BLaER1 treated with 17β-estradiol and CSF1 and Interleukin-3, amounts not matched to agents 10 nM and 100 nM (cell line): Measurements from ENCODE around the gene USP24.

ENCODE experiments used
- H3K27ac ChIP-seq, 11 experiments: shearing (Covaris generic); formaldehyde crosslinking; 2 replicates each; pipeline ENCODE4 v1.8.1; 2022
- H3K27me3 ChIP-seq, 11 experiments: shearing (Covaris generic); formaldehyde crosslinking; 2 replicates each; pipeline ENCODE4 v1.8.1; 2022
- H3K36me3 ChIP-seq, 11 experiments: shearing (Covaris generic); formaldehyde crosslinking; 2 replicates each; pipeline ENCODE4 v1.8.1; 2022
- H3K4me1 ChIP-seq, 10 experiments: shearing (Covaris generic); formaldehyde crosslinking; 2 replicates each; pipeline ENCODE4 v1.8.1; 2022
- H3K4me2 ChIP-seq, 11 experiments: shearing (Covaris generic); formaldehyde crosslinking; 2 replicates each; pipeline ENCODE4 v1.8.1; 2022
- H3K4me3 ChIP-seq, 10 experiments: shearing (Covaris generic); formaldehyde crosslinking; 2 replicates each; pipeline ENCODE4 v1.8.1; 2022
- H3K9ac ChIP-seq, 11 experiments: shearing (Covaris generic); formaldehyde crosslinking; 2 replicates each; pipeline ENCODE4 v1.8.1; 2022
- H3K9me3 ChIP-seq, 11 experiments: shearing (Covaris generic); formaldehyde crosslinking; replicated peaks in 1 of 11; 2 replicates each; pipeline ENCODE4 v1.8.1; 2022
- H4K20me1 ChIP-seq, 11 experiments: shearing (Covaris generic); formaldehyde crosslinking; 2 replicates each; pipeline ENCODE4 v1.8.1; 2022
- Cebpa-rat ChIP-seq, 11 experiments: shearing (Covaris generic); IDR thresholded peaks; 2 replicates each; pipeline ENCODE4 v1.8.1; 2022

The USP24 gene

GRCh38 chr1:55063577-55063942, 151.6 kb downstream of the USP24 start:
- no peak overlapping the region for H3K4me2 ChIP-seq
- H3K4me1 ChIP-seq, result no peaks in the 10 kb centered on the region
- no peak overlapping the region for H3K9ac ChIP-seq
- H3K27ac ChIP-seq, result no peak overlapping the region
- TF ChIP-seq Cebpa-rat (IDR thresholded peaks at IDR 0.05), result no peak
- peaks cover 0 to 19% (median 0%) of the 10 kb centered on the region in 11 experiments; a peak in 7 of 22 replicates for H4K20me1 ChIP-seq
- no peaks in the 10 kb centered on the region for H3K27me3 ChIP-seq
- H3K9me3 ChIP-seq, result no peaks in the 10 kb centered on the region
- H3K4me3 ChIP-seq, result no peak overlapping the region
- peaks cover 25 to 31% (median 29%) of the 10 kb centered on the region in 11 experiments for H3K36me3 ChIP-seq

GRCh38 chr1:55062801-55063576, 152.2 kb downstream of the USP24 start:
- H3K9ac ChIP-seq, result no peak overlapping the region
- H3K4me1 ChIP-seq, result no peaks in the 10 kb centered on the region
- no peaks in the 10 kb centered on the region for H3K9me3 ChIP-seq
- no peak overlapping the region for H3K4me2 ChIP-seq
- H4K20me1 ChIP-seq, result peaks cover 0 to 19% (median 0%) of the 10 kb centered on the region in 11 experiments; a peak in 7 of 22 replicates
- H3K36me3 ChIP-seq, result peaks cover 19 to 26% (median 23%) of the 10 kb centered on the region in 11 experiments
- H3K27ac ChIP-seq, result no peak overlapping the region
- no peak for TF ChIP-seq Cebpa-rat (IDR thresholded peaks at IDR 0.05)
- H3K27me3 ChIP-seq, result no peaks in the 10 kb centered on the region
- H3K4me3 ChIP-seq, result no peak overlapping the region

GRCh38 chr1:55061706-55062321, 153.3 kb downstream of the USP24 start:
- no peaks in the 10 kb centered on the region for H3K27me3 ChIP-seq
- H3K27ac ChIP-seq, result no peak overlapping the region
- no peaks in the 10 kb centered on the region for H3K9me3 ChIP-seq
- H4K20me1 ChIP-seq, result peaks cover 0 to 14% (median 0%) of the 10 kb centered on the region in 11 experiments; a peak in 8 of 22 replicates
- H3K9ac ChIP-seq, result no peak overlapping the region
- H3K36me3 ChIP-seq, result peaks cover 7 to 14% (median 11%) of the 10 kb centered on the region in 11 experiments; a peak in 21 of 22 replicates
- H3K4me2 ChIP-seq, result no peak overlapping the region
- no peaks in the 10 kb centered on the region for H3K4me1 ChIP-seq
- no peak for TF ChIP-seq Cebpa-rat (IDR thresholded peaks at IDR 0.05)
- no peak overlapping the region for H3K4me3 ChIP-seq

GRCh38 chr1:55061000-55061705, 154.0 kb downstream of the USP24 start:
- Histone ChIP-seq H3K4me3 (no peak overlapping the region), H3K27ac (no peak overlapping the region), H3K9me3 (no peaks in the 10 kb centered on the region), H3K4me1 (no peaks in the 10 kb centered on the region), H3K36me3 (peaks cover under 1 to 7% (median 5%) of the 10 kb centered on the region in 11 experiments; a peak in 15 of 22 replicates), H3K27me3 (no peaks in the 10 kb centered on the region), H4K20me1 (peaks cover 0 to 14% (median 0%) of the 10 kb centered on the region in 11 experiments; a peak in 8 of 22 replicates), H3K9ac (no peak overlapping the region), H3K4me2 (no peak overlapping the region)
- TF ChIP-seq Cebpa-rat (IDR thresholded peaks at IDR 0.05), result no peak

- no peak for TF ChIP-seq Cebpa-rat (IDR thresholded peaks at IDR 0.05)
- Histone ChIP-seq H3K9me3 (no peaks in the 10 kb centered on the region), H3K27ac (no peak overlapping the region), H3K27me3 (no peaks in the 10 kb centered on the region), H3K4me1 (no peaks in the 10 kb centered on the region), H4K20me1 (peaks cover 0 to 13% (median 0%) of the 10 kb centered on the region in 11 experiments; a peak in 8 of 22 replicates), H3K4me2 (no peak overlapping the region), H3K9ac (no peak overlapping the region), H3K4me3 (no peak overlapping the region), H3K36me3 (no peaks in the 10 kb centered on the region)
These were observed 154.8 kb downstream of the USP24 start for GRCh38 chr1:55060133-55060999.

- Histone ChIP-seq H3K27ac (no peak overlapping the region), H3K36me3 (no peaks in the 10 kb centered on the region)
- TF ChIP-seq Cebpa-rat (IDR thresholded peaks at IDR 0.05), result no peak
These were observed 155.6 kb downstream of the USP24 start for GRCh38 chr1:55059302-55060132.

GRCh38 chr1:55057956-55058298, 157.2 kb downstream of the USP24 start:
- no peaks in the 10 kb centered on the region for H3K27me3 ChIP-seq
- no peaks in the 10 kb centered on the region for H3K4me1 ChIP-seq
- no peak for TF ChIP-seq Cebpa-rat (IDR thresholded peaks at IDR 0.05)
- H3K27ac ChIP-seq, result no peak overlapping the region
- no peak overlapping the region for H3K9ac ChIP-seq
- H4K20me1 ChIP-seq, result no peaks in the 10 kb centered on the region; a peak in 1 of 22 replicates
- H3K4me3 ChIP-seq, result no peak overlapping the region
- no peaks in the 10 kb centered on the region for H3K9me3 ChIP-seq
- H3K36me3 ChIP-seq, result no peaks in the 10 kb centered on the region
- H3K4me2 ChIP-seq, result no peak overlapping the region

More at GRCh38 chr1:55059302-55060132, 155.6 kb downstream of the USP24 start:
- H3K9ac ChIP-seq, result no peak overlapping the region
- no peaks in the 10 kb centered on the region for H3K4me1 ChIP-seq
- no peak overlapping the region for H3K4me3 ChIP-seq
- no peaks in the 10 kb centered on the region for H3K27me3 ChIP-seq
- no peak overlapping the region for H3K4me2 ChIP-seq
- H4K20me1 ChIP-seq, result peaks cover 0 to 9% (median 0%) of the 10 kb centered on the region in 11 experiments; a peak in 5 of 22 replicates
- no peaks in the 10 kb centered on the region for H3K9me3 ChIP-seq
